CD14-positive monocyte (primary cell): ENCODE results near the gene TNFAIP8L3. TPM values are rescaled to one million over a fixed set of nuclear protein-coding genes. Genes with fewer than 3 reads are reported as not detected.

ENCODE experiments used
- DNase-seq, 3 donors: peaks; one replicate each; pipeline ENCODE4 v3.0.0-alpha.2; 2011 to 2022
- H2AFZ ChIP-seq: 2 replicates; pipeline ENCODE4 v1.6.0; 2012; ENCODE audit warnings: mild to moderate bottlenecking, low read depth, low read length, inconsistent platforms; ENCODE audit not compliant: insufficient read depth, poor library complexity, severe bottlenecking
- H3K27ac ChIP-seq, 2 donors: 1 replicate in 1 of 2; 2 replicates in 1 of 2; pipeline ENCODE4 v1.5.1; 2012 to 2013; ENCODE audit warnings: low read length in 2 of 2, control low read depth in 1 of 2, inconsistent platforms in 1 of 2, low read depth in 1 of 2, mild to moderate bottlenecking in 1 of 2
- H3K27me3 ChIP-seq, 2 donors: one replicate each; pipeline versions ENCODE4 v1.6.0 to v1.6.1; 2011 to 2013; ENCODE audit warnings: low read length in 2 of 2; ENCODE audit not compliant: control insufficient read depth in 2 of 2, insufficient read depth in 2 of 2
- H3K36me3 ChIP-seq, 2 donors: replicated peaks in 1 of 2; 1 replicate in 1 of 2; 2 replicates in 1 of 2; pipeline versions ENCODE4 v1.5.1 to v1.6.1; 2012 to 2013; ENCODE audit warnings: low read length in 2 of 2, control low read depth in 1 of 2, inconsistent platforms in 1 of 2, mild to moderate bottlenecking in 1 of 2; ENCODE audit not compliant: insufficient read depth in 2 of 2, control insufficient read depth in 1 of 2
- H3K4me1 ChIP-seq, 2 donors: 1 replicate in 1 of 2; 2 replicates in 1 of 2; pipeline versions ENCODE4 v1.5.1 to v1.6.1; 2012 to 2013; ENCODE audit warnings: low read length in 2 of 2, control low read depth in 1 of 2, inconsistent platforms in 1 of 2, mild to moderate bottlenecking in 1 of 2, moderate library complexity in 1 of 2; ENCODE audit not compliant: insufficient read depth in 2 of 2, control insufficient read depth in 1 of 2
- H3K4me2 ChIP-seq: replicated peaks from 2 replicates; pipeline ENCODE3; 2012; ENCODE audit warnings: low read length, moderate library complexity, mild to moderate bottlenecking; ENCODE audit not compliant: poor library complexity, severe bottlenecking; ENCODE audit errors: extremely low read depth
- H3K4me3 ChIP-seq, 3 experiments: fragments of 200-600 bp in 1 of 3; sonication (generic) in 1 of 3; replicated peaks in 1 of 3; 1 replicate in 2 of 3; 2 replicates in 1 of 3; pipeline ENCODE4 v1.5.1; 2011 to 2013; ENCODE audit warnings: low read length in 3 of 3, mild to moderate bottlenecking in 3 of 3, control low read depth in 2 of 3, low read depth in 2 of 3, inconsistent platforms in 1 of 3, moderate library complexity in 1 of 3
- H3K79me2 ChIP-seq: 2 replicates; pipeline ENCODE4 v1.6.0; 2012; ENCODE audit warnings: mild to moderate bottlenecking, control low read depth, inconsistent platforms, low read length, moderate library complexity; ENCODE audit not compliant: insufficient read depth
- H3K9ac ChIP-seq: 2 replicates; pipeline ENCODE4 v1.6.0; 2017; ENCODE audit warnings: low read length, mild to moderate bottlenecking; ENCODE audit not compliant: insufficient read depth, poor library complexity, severe bottlenecking
- H3K9me3 ChIP-seq, 2 donors: replicated peaks in 1 of 2; 1 replicate in 1 of 2; 2 replicates in 1 of 2; pipeline versions ENCODE4 v1.5.1 to v1.6.1; 2012 to 2013; ENCODE audit warnings: low read length in 2 of 2, control low read depth in 1 of 2; ENCODE audit not compliant: control insufficient read depth in 1 of 2, insufficient read depth in 1 of 2
- H4K20me1 ChIP-seq: 2 replicates; pipeline ENCODE4 v1.6.0; 2012; ENCODE audit warnings: mild to moderate bottlenecking, low read length, control low read depth, moderate library complexity; ENCODE audit not compliant: insufficient read depth
- H3K27ac Mint-ChIP-seq, 7 donors: one replicate each; pipeline ENCODE4 v1.8.0; 2020; ENCODE audit warnings: mild to moderate bottlenecking in 7 of 7, mixed read lengths in 7 of 7, moderate library complexity in 6 of 7, inconsistent platforms in 2 of 7
- H3K27me3 Mint-ChIP-seq, 3 donors: one replicate each; pipeline ENCODE4 v1.8.0; 2021 to 2022; ENCODE audit warnings: low read depth in 3 of 3, mild to moderate bottlenecking in 3 of 3, mixed read lengths in 3 of 3, moderate library complexity in 3 of 3, inconsistent platforms in 1 of 3
- H3K36me3 Mint-ChIP-seq, 2 donors: one replicate each; pipeline ENCODE4 v1.8.0; 2020; ENCODE audit warnings: mixed read lengths in 2 of 2, inconsistent platforms in 1 of 2, mild to moderate bottlenecking in 1 of 2
- H3K4me1 Mint-ChIP-seq: one replicate; pipeline ENCODE4 v1.8.0; 2020; ENCODE audit warnings: mild to moderate bottlenecking, mixed read lengths
- H3K4me3 Mint-ChIP-seq, 2 donors: one replicate each; pipeline ENCODE4 v1.8.0; 2020; ENCODE audit warnings: mild to moderate bottlenecking in 2 of 2, mixed read lengths in 2 of 2, moderate library complexity in 1 of 2
- H3K9me3 Mint-ChIP-seq, 7 donors: one replicate each; pipeline ENCODE4 v1.8.0; 2020 to 2022; ENCODE audit warnings: mixed read lengths in 7 of 7, mild to moderate bottlenecking in 6 of 7, moderate library complexity in 6 of 7, inconsistent platforms in 2 of 7
- WGBS: methylation state at CpG from one replicate; pipeline ENCODE4 v1.1.5; 2013; ENCODE audit warnings: missing lambda C conversion rate; ENCODE audit not compliant: insufficient coverage; 5-methylcytosine and 5-hydroxymethylcytosine counted together
- intact Hi-C, 2 donors: fragments of 100-400 bp; cut with micrococcal nuclease; formaldehyde crosslinking; loops; one replicate each; pipeline versions ENCODE4 v1.15.0 to v1.15.1; 2023
- polyA plus RNA-seq, 3 donors: library from polyadenylated mRNA; depleted of rRNA in 1 of 3; unstranded in 2 of 3; stranded (reverse) in 1 of 3; fragments of 300-500 nt in 2 of 3; fragments of >200 nt in 1 of 3; fragmentation: Illumina TruSeq in 2 of 3; gene quantifications; 1 replicate in 2 of 3; 2 replicates in 1 of 3; pipeline ENCODE4 v1.2.3, GENCODE V29; 2012 to 2021
- TF ChIP-seq, protein P1 (sequence below): fragments of 200-600 bp; IDR thresholded peaks from one replicate; pipeline ENCODE4 v1.8.0; 2022; ENCODE audit warnings: antibody characterized with exemption, mild to moderate bottlenecking

TNFAIP8L3 gene
- polyA plus RNA-seq, 3 donors = not detected

DNA sequence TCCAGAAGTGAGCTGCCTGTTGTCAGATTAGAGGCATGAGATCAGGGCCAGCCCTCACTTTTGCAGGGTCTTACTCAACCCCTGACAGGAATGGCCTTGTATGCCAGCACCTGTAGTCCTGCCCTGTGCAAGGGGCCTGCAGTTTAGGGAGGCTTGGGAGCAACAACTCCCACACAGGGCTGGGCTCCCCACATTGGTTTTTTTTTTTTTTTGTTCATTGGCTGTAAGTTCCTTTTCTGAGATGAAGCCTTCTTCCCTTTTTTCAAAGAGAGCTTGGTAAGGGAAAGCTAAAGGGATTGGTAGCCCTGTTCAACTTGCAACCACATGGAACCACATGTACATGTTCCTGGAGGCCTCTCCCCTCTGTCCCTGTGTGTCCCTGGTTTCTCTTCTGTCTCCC lies 46.4 kb downstream of the TNFAIP8L3 start:
- Histone ChIP-seq H3K9me3 (no peaks in the 10 kb centered on the region), H3K4me1 (peaks cover 17 to 21% of the 10 kb centered on the region in 2 donors), H3K36me3 (no peaks in the 10 kb centered on the region), H3K27me3 (no peaks in the 10 kb centered on the region), H3K79me2 (no peaks in the 10 kb centered on the region), H3K4me3 (no peak overlapping the region), H2AFZ (peak overlapping the region; percentile 2), H4K20me1 (no peaks in the 10 kb centered on the region), H3K4me2 (no peak overlapping the region), H3K27ac (no peak overlapping the region), H3K9ac (no peak overlapping the region)
- peak; percentile 14 to 19 (median 18) for DNase-seq
- Mint-ChIP-seq H3K4me1 (peaks cover 17% of the 10 kb centered on the region), H3K4me3 (peak overlapping the region in 1 of 2 donors; percentile 9), H3K36me3 (no peaks in the 10 kb centered on the region), H3K27ac (peak overlapping the region in 2 of 7 donors; percentile 27 to 64), H3K9me3 (peaks cover 0 to 1% (median 0%) of the 10 kb centered on the region in 7 donors), H3K27me3 (peaks cover 0 to 11% (median 0%) of the 10 kb centered on the region in 3 donors)
- TF ChIP-seq, protein P1, sequence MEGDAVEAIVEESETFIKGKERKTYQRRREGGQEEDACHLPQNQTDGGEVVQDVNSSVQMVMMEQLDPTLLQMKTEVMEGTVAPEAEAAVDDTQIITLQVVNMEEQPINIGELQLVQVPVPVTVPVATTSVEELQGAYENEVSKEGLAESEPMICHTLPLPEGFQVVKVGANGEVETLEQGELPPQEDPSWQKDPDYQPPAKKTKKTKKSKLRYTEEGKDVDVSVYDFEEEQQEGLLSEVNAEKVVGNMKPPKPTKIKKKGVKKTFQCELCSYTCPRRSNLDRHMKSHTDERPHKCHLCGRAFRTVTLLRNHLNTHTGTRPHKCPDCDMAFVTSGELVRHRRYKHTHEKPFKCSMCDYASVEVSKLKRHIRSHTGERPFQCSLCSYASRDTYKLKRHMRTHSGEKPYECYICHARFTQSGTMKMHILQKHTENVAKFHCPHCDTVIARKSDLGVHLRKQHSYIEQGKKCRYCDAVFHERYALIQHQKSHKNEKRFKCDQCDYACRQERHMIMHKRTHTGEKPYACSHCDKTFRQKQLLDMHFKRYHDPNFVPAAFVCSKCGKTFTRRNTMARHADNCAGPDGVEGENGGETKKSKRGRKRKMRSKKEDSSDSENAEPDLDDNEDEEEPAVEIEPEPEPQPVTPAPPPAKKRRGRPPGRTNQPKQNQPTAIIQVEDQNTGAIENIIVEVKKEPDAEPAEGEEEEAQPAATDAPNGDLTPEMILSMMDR = no peak
- intact Hi-C loops = no loop called here

DNA sequence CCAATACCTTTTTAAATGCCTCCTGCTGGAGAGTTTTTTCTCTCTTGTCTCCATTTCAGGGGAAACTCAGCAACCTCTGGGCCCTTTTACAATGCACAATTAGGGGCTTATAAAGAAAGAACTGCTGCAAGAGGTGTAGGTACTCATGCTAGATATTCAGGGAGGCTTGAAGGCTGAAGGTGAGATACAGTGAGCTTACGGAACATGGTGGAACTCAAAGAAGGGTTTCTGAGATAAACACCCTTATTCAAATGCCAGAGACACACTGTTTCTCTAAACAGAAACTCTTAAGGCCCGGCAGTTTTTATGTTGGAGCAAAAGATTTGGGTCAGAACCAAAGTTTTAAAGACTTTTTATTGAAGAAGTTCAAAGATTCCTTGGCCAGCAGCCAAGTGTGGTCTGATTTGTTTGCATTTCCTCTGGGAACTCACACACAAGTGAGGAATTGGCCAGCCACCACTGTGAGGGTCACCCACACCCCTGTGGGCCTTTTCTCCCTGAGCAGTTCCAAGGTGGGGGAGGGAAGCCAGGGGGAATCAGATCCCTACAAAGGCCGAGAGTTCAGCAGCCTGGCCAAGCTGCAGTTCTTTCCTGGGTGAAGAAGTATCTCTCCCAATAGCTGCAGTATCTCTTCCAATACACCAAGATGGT lies 47.8 kb downstream of the TNFAIP8L3 start:
- Histone ChIP-seq H3K9ac (no peak overlapping the region), H3K79me2 (no peaks in the 10 kb centered on the region), H3K36me3 (no peaks in the 10 kb centered on the region), H2AFZ (no peak overlapping the region), H3K4me3 (no peak overlapping the region), H3K4me1 (peaks cover 17 to 21% of the 10 kb centered on the region in 2 donors), H3K4me2 (no peak overlapping the region), H3K27me3 (no peaks in the 10 kb centered on the region), H3K27ac (no peak overlapping the region), H4K20me1 (no peaks in the 10 kb centered on the region), H3K9me3 (no peaks in the 10 kb centered on the region)
- intact Hi-C loops = no loop called here
- no peak overlapping the region for H3K4me3 Mint-ChIP-seq
- H3K9me3 Mint-ChIP-seq = peaks cover 0 to 1% (median 0%) of the 10 kb centered on the region in 7 donors
- DNase-seq = no peak
- no peaks in the 10 kb centered on the region for H3K36me3 Mint-ChIP-seq
- H3K27me3 Mint-ChIP-seq = peaks cover 0 to 5% (median 2%) of the 10 kb centered on the region in 3 donors
- TF ChIP-seq, protein P1 = no peak
- no CpG with 5 or more reads among the region's 3 CpGs for WGBS
- peaks cover 17% of the 10 kb centered on the region for H3K4me1 Mint-ChIP-seq
- H3K27ac Mint-ChIP-seq = no peak overlapping the region
